ENCODE data around the gene PNMT. TPM values are rescaled to one million over a fixed set of nuclear protein-coding genes. Genes with fewer than 3 reads are reported as not detected.

PNMT gene
- total and polyA plus RNA-seq, 3 donors from 2014 or later, result 2.6 to 2.9 (median 2.7) TPM

DNA sequence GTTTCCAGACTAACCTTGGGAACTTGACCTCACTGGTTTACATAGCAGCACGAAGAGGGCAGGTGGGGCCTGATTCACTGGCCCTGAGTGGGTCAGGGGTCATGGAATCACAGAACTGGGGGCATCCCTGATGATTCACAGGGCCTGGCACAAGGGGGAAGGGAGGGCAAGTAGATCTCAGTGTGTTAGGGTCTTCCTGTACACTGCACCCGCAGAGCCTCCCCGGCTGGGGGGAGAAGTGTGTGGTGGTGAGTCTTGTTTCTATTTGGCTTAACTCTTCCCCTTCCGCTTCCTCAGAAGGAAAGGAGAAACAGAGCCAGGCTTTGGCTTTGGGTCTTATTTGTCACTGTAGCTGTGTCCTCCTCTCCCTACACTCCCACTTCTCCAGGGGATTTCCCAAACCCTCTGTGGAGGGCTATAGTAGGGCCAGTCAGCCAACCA lies 27.6 kb upstream of the PNMT start:
- Histone ChIP-seq H3K27ac (peak overlapping the region; percentile 6 to 32), H3K4me3 (no peak overlapping the region), H3K9me3 (no peaks in the 10 kb centered on the region), H3K27me3 (no peaks in the 10 kb centered on the region), H3K36me3 (ENCODE audit: low read depth, missing control alignments) (no peaks in the 10 kb centered on the region), H3K4me1 (peaks cover 58% of the 10 kb centered on the region)
- 43 to 52% methylated on average over 4 of the region's 4 CpGs for WGBS, 2 donors
- TF ChIP-seq, protein P1, sequence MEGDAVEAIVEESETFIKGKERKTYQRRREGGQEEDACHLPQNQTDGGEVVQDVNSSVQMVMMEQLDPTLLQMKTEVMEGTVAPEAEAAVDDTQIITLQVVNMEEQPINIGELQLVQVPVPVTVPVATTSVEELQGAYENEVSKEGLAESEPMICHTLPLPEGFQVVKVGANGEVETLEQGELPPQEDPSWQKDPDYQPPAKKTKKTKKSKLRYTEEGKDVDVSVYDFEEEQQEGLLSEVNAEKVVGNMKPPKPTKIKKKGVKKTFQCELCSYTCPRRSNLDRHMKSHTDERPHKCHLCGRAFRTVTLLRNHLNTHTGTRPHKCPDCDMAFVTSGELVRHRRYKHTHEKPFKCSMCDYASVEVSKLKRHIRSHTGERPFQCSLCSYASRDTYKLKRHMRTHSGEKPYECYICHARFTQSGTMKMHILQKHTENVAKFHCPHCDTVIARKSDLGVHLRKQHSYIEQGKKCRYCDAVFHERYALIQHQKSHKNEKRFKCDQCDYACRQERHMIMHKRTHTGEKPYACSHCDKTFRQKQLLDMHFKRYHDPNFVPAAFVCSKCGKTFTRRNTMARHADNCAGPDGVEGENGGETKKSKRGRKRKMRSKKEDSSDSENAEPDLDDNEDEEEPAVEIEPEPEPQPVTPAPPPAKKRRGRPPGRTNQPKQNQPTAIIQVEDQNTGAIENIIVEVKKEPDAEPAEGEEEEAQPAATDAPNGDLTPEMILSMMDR (IDR thresholded peaks at IDR 0.05), result no peak
- no peak for TF ChIP-seq POLR2A (IDR thresholded peaks at IDR 0.05)
- DNase-seq, result no peak
- intact Hi-C loops (cut with DNase I; ENCODE audit: low total_unique reads), result no loop called here

DNA sequence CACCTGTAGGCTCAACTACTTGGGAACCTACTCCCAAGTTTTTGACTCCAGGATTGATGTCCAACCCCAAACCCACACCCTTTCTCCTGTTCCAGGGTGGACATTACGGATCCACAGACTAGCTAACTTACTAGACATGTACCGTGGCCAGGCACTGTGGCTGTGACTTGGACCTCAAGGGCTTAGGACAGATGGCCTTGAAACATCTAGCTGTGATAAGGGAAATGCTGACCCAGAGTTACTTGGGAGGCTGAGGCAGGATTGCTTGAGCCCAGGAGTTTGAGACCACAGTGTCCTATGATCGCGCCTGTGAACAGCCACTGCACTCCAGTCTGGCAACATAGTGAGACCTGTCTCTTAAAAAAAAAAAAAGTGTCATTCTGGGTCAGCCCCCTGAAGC lies 27.2 kb upstream of the PNMT start:
- intact Hi-C loops (cut with DNase I; ENCODE audit: low total_unique reads), result no loop called here
- 68 to 78% methylated on average over 3 to 4 of the region's 4 CpGs for WGBS, 2 donors
- peaks cover 56% of the 10 kb centered on the region for H3K4me1 ChIP-seq
- no peaks in the 10 kb centered on the region for H3K9me3 ChIP-seq
- no peaks in the 10 kb centered on the region for H3K36me3 ChIP-seq (ENCODE audit: low read depth, missing control alignments)
- DNase-seq, result no peak
- no peak for TF ChIP-seq POLR2A (IDR thresholded peaks at IDR 0.05)
- TF ChIP-seq, protein P1 (IDR thresholded peaks at IDR 0.05), result no peak
- H3K27ac ChIP-seq, result no peak overlapping the region
- no peak overlapping the region for H3K4me3 ChIP-seq
- H3K27me3 ChIP-seq, result no peaks in the 10 kb centered on the region

DNA sequence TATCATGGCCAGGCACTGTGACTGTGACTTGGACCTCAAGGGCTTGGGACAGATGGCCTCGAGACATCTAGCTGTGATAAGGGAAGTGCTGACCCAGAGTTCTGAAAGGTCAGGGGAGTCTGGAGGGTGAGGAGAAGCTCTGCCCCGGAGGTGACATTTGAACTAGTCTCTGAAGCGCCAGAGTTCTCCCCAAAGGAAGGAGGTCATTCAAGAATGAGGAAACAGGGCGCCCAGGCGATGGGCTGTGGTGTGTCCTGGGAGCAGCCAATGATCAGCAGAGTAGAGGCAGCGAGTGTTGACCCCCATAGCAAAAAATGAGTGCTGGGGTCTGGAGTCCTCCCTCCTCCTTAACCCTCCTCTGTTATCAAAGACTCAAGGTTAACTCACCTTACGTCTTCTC lies 26.4 kb upstream of the PNMT start:
- WGBS, 2 donors, result 68 to 76% methylated on average over 7 of the region's 7 CpGs
- Histone ChIP-seq H3K36me3 (ENCODE audit: low read depth, missing control alignments) (no peaks in the 10 kb centered on the region), H3K9me3 (no peaks in the 10 kb centered on the region), H3K27me3 (no peaks in the 10 kb centered on the region), H3K27ac (no peak overlapping the region), H3K4me3 (no peak overlapping the region), H3K4me1 (peaks cover 50% of the 10 kb centered on the region)
- TF ChIP-seq POLR2A (IDR thresholded peaks at IDR 0.05), result no peak
- TF ChIP-seq, protein P1 (IDR thresholded peaks at IDR 0.05), result no peak
- DNase-seq, result no peak
- intact Hi-C loops (cut with DNase I; ENCODE audit: low total_unique reads), result no loop called here

DNA sequence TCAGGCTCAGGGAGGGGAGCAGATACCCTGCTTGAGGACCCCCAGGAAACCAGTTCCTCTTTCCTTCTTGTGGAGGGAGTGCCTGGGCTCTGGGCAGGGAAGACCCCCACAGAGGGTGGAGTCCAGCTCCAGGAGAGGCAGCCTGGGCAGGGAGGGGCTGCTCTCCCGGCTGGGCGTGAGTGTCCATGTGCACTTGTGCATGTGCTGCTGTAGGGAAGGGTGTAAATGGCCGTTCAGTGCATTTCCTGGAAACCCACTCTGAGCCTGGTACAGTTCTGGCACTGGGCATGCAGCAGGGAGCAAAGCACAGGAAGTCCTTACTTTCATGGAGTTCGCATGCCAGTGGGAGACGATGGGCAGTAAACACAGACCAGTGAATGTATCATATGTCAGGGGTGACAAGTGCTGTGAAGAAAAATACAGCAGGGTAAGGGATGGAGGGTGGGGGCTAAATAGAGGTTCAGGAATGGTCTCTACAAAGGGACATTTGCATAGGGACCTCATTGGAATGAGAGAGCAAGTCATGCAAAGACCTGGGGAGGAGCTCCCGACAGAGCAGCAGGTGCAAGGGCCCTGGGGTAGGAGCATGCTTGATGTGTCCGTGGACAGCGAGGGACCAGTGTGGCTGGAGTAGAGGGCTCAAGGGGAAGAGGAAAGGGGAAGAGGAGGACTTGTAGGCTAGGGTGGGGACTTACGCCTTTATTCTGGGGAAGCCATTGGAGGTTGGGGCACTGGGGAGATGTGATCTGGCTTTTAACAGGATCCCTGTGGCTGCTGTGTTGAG lies 25.8 kb upstream of the PNMT start:
- intact Hi-C loops (cut with DNase I; ENCODE audit: low total_unique reads), result no loop called here
- Histone ChIP-seq H3K27me3 (no peaks in the 10 kb centered on the region), H3K36me3 (ENCODE audit: low read depth, missing control alignments) (no peaks in the 10 kb centered on the region), H3K4me3 (no peak overlapping the region), H3K4me1 (peaks cover 50% of the 10 kb centered on the region), H3K9me3 (no peaks in the 10 kb centered on the region), H3K27ac (no peak overlapping the region)
- 78 to 85% methylated on average over 9 of the region's 9 CpGs for WGBS, 2 donors
- TF ChIP-seq, protein P1 (IDR thresholded peaks at IDR 0.05), result no peak
- no peak for TF ChIP-seq POLR2A (IDR thresholded peaks at IDR 0.05)
- DNase-seq, result no peak

DNA sequence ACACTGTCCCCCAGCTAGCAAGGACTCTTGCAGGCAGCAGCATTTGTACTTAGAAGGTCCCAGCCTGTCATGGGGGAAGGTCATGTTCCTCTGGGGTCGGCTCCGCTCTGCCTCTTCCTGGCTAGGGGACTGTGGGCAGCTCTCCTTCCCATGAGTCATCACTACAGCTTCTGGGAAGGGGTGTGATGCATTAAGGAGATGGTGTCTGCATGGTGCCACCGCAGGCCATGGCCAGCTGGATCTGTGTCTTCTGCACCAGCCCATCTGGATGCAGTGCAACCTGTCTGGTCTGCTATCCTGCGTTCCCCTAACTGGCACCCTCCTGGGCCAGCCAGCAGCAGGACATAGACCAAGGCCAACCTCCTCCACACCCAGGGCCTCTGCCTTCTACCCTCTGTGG lies 25.0 kb upstream of the PNMT start:
- no peaks in the 10 kb centered on the region for H3K27me3 ChIP-seq
- no peaks in the 10 kb centered on the region for H3K36me3 ChIP-seq (ENCODE audit: low read depth, missing control alignments)
- no peaks in the 10 kb centered on the region for H3K9me3 ChIP-seq
- H3K4me1 ChIP-seq, result peaks cover 45% of the 10 kb centered on the region
- no peak overlapping the region for H3K27ac ChIP-seq
- intact Hi-C loops (cut with DNase I; ENCODE audit: low total_unique reads), result no loop called here
- 50 to 54% methylated on average over 1 to 3 of the region's 4 CpGs for WGBS, 2 donors
- no peak for DNase-seq
- TF ChIP-seq, protein P1 (IDR thresholded peaks at IDR 0.05), result no peak
- TF ChIP-seq POLR2A (IDR thresholded peaks at IDR 0.05), result no peak
- no peak overlapping the region for H3K4me3 ChIP-seq

All from testis (tissue), 3 donors.